ENCODE data around the gene NKAIN1.
"Not testable (repeated sequence)": the region's sequence is repeated elsewhere in the genome, so short reads cannot be mapped to it uniquely, and the experiment has no call there.

DNA sequence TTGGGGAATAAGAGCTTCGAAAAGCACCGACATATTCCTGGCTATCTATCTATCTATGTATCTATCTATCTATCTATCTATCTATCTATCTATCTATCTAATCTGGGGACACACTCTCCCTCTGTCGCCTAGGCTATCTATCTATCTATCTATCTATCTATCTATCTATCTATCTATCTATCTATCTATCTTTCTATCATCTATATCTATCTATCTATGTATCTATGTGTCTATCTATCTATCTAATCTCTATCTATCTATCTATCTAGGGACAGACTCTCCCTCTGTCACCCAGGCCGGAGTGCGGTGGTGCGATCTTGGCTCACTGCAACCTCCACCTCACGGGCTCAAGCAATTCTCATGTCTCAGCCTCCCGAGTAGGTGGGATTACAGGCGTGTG is 42.7 kb upstream of the NKAIN1 start:
- TF ChIP-seq, protein P1, sequence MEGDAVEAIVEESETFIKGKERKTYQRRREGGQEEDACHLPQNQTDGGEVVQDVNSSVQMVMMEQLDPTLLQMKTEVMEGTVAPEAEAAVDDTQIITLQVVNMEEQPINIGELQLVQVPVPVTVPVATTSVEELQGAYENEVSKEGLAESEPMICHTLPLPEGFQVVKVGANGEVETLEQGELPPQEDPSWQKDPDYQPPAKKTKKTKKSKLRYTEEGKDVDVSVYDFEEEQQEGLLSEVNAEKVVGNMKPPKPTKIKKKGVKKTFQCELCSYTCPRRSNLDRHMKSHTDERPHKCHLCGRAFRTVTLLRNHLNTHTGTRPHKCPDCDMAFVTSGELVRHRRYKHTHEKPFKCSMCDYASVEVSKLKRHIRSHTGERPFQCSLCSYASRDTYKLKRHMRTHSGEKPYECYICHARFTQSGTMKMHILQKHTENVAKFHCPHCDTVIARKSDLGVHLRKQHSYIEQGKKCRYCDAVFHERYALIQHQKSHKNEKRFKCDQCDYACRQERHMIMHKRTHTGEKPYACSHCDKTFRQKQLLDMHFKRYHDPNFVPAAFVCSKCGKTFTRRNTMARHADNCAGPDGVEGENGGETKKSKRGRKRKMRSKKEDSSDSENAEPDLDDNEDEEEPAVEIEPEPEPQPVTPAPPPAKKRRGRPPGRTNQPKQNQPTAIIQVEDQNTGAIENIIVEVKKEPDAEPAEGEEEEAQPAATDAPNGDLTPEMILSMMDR (optimal IDR thresholded peaks at IDR 0.05 in 1 of 3, IDR thresholded peaks at IDR 0.05 in 1 of 3, conservative IDR thresholded peaks at IDR 0.05 in 1 of 3; ENCODE audit: extremely low read depth in 1 of 3, insufficient read depth in 2 of 3, low read length in 3 of 3): not testable (repeated sequence)
- TF ChIP-seq EZH2 (IDR thresholded peaks at IDR 0.05; ENCODE audit: low read length): not testable (repeated sequence)
